Mesenteric fat pad (tissue), 1 donor: ENCODE results near the gene ELP2. TPM values are rescaled to one million over a fixed set of nuclear protein-coding genes. Genes with fewer than 3 reads are reported as not detected.
"Not testable (repeated sequence)": the region's sequence is repeated elsewhere in the genome, so short reads cannot be mapped to it uniquely, and the experiment has no call there.

Source experiments
- DNase-seq: peaks from one replicate; pipeline ENCODE4 v3.0.0-alpha.2; 2020; ENCODE audit warnings: low spot score
- total RNA-seq: library from RNA; stranded (reverse); fragmentation: NEBNext Ultra II Directional; extraction: Animal tissue kit (Norgen Biotek cat#: 25700); gene quantifications from one replicate; pipeline ENCODE4 v1.2.1, GENCODE V29; 2021
- donor health status: DM: yes; HTN: yes; CAD: no.

The ELP2 gene
- total RNA-seq, 1 donor from 2014 or later = 71.8 TPM

DNA sequence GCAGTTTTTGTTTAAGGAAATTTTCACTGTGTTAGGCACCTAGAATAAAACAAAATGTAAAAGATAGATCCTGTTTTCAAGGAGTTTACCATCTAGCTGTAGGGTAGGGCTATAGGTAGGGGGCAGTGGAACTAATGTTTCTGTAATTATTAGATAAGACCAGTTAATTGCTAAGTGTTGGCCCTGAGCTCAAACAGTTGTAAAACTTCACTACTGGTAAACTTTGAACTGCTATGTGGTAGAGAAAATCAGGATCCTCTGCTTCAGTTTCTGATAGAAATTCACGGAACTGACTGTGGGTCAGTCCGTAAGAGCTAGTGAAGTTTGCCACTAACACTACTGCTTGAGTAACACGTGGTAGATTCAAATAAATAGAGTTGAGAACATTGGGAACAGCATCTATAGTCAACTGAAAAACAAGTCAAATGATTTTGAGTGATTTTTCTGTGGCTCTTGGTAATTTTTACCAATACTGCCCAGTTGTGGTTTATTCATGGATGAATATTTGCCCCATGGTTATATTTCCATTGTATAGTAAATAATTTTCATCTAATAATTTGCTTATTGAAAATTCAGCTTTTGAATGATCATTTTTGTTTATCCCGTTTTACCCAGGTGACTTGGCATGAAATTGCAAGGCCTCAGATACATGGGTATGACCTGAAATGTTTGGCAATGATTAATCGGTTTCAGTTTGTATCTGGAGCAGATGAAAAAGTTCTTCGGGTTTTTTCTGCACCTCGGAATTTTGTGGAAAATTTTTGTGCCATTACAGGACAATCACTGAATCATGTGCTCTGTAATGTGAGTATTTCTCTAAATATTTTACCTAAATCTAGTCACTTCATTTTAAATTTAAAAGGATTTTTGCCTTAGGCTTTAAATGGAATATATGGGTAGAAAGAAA is 26.4 kb downstream of the ELP2 start:
- DNase-seq = no peak

DNA sequence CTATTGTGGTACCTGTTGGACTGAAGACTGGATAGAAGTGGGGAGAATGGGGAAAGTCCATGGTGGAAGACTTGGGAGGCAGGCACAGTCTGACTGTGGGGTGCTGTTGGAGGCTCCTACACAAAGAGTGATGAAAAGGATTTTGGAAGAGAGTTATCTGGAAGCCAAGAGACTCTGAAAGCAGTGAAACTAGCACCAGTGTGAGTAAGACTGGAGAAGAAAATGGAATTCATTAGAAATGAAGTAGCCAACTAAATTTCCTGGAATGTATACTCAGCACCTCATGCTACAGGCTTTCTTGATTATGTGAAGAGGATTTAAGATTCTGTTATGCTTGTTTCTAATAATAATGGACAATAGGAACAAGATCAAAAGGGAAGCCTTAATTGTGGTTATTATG is 27.7 kb downstream of the ELP2 start:
- no peak for DNase-seq

DNA sequence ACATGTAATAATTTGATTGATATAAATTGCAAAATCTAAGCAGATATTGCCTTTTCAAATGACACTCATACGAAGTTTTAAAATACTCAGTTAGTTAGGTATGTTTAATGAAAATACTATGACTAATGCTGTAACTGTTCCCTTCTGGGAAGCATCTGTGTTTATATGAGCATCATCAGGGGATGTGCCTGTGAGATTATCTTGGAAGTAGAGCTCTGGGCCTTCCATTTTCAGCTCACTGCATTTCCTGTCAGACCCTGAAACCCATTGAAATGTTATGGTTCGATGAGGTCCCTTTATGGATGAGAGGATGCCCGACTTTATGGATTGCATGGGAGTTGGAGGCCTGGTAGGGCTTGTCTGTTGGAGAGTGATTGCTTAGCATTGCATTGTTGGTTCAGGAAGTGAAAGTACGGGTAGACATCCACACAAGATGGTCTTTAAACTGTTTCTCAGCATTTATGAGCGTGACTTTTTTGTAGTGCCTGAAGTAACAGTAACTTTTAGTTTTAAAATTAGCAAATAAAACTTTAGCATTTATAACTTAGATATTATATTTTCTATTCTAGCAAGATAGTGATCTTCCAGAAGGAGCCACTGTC is 28.7 kb downstream of the ELP2 start:
- DNase-seq = no peak

DNA sequence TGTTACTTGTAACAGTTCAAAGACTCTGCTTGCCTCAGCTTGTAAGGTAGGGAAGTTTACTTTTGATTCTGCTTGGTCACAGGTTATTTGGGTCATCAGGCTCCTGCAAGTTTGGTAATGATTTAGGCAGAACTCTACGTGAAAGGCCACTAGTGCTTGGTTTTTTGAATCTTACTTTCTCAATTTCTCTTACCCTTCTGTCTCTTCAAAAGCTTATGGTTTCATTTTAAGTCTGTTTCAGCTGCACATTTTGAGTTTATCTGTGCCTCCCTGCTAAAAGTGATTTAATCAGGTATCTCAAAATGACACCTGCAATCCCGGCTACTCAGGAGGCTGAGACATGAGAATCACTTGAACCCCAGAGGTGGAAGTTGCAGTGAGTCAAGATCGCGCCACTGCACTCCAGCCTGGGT is 31.3 kb downstream of the ELP2 start:
- DNase-seq = no peak

DNA sequence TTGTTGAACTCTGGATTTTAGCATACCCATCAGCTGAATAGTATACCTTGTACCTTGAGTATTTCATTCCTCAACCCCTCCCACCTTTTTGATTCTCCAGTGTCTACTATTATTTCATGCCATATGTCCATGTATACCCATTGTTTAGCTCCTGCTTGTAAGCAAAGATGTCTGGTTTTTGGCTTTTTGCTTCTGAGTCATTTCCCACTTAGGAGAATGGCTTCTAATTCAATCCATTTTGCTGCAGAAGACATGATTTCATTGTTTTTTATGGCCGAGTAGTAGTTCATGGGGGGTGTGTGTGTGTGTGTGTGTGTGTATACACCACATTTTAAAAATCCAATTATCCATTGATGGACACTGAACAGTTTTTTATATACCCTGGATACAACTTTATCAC is 33.3 kb downstream of the ELP2 start:
- DNase-seq = no peak

DNA sequence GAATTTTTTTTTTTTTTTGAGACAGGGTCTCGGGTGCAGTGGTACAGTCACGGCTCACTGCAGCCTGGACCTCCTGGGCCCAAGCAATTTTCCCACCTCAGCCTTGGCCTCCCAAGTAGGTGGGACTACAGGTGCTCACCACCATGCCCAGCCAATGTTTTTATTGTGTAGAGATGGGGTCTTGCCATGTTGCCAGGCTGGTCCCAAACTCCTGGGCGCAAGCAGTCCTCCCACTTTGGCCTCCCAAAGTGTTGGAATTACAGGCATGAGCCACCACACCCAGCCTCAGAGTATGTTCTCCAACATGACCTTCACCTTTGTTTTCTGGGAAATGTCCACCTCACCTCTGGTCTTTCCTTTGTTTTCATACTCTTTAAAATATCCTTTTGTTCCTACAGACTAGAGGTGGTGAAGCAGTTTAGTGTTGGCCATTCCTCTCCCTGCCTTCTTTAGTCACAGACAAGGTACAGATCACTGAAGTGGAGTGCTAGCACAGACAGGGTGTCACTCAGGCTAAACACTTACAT is 38.1 kb downstream of the ELP2 start:
- peak; percentile 60 for DNase-seq

DNA sequence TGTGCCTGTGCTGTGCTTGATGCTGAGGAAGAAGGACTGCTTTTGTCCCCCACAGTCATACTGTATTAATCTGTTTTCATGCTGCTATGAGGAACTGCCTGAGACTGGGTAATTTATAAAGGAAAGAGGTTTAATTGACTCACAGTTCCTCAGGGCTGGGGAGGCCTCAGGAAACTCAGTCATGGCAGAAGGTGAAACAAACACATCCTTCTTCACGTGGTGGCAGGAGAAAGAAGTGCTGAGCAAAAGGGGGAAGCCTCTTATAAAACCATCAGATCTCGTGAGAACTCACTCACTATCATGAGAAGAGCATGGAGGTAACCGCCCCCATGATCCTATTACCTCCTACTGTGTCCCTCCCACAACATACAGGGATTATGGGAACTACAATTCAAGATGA is 38.6 kb downstream of the ELP2 start:
- DNase-seq = not testable (repeated sequence)

DNA sequence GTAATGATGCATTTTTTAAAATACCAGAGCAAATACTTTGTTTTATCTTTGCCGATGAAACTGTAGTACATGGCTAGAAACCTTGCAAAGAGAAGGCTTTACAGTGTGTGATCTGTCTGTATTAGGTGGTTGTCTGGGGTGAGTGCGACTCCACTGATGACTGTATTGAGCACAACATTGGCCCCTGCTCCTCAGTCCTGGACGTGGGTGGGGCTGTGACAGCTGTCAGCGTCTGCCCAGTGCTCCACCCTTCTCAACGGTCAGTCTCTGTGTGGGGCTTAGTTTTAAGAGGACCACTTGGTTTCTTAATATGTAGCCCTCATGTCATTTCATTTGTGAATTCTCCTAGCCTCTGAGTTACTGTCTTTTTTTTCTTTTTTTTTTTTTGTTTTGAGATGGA is 40.2 kb downstream of the ELP2 start:
- DNase-seq = peak; percentile 62

DNA sequence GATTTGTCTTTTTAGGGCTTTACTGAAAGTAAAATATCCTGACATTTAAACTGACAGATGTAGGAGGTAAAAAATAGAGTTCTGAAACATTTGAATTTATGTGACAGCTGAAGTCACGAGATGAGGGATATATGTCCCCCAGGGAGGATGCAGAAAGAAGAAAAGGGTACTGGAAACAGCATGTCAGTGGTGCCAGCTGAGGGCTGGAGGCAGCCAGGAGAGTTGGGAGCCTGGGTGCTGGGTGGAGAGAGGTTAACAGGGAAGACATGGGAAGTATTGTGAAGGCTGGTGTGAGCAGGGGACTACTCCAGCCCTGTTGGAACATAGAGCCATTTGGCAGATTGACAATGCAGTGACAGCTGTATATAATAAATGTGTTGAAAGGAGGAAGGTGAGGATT is 45.8 kb downstream of the ELP2 start:
- DNase-seq = peak; percentile 45

DNA sequence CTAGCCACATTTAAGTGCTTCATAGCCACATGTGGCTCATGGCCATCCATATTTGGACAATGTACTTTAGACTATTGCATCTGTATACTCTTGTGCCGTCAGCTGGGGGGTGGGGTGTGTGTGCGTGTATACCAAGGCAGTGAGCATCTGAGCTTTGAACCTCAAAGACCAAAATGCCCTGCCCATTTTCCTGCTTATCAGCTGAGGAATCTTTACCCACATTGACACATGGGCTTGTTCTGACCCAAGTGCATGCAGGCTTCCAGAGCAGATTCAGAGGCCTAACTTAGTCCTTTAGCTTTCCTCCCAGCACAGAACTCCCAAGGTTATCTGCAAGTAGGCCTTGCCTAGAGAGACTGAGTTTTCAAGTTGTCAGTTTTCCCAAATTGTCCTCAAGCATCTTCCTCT is 46.5 kb downstream of the ELP2 start:
- no peak for DNase-seq

DNA sequence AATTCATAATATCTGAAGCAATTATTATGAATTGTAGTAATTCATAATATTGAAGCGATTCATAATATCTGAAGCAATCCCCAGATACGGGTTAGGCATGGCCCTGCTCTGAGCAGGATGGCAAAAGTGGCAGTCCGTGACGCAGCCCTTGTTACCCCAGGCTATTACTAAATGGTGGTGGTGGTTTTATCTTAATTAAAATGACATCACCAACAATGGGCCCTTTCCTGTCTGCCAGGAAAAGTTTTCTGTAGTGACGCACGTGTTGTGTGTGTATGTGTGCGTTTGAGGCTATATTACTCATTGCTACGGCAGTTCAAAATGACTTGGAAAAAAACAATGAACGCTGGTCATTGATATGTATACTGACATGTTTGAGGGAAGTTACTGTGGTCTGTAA is 47.0 kb downstream of the ELP2 start:
- no peak for DNase-seq

DNA sequence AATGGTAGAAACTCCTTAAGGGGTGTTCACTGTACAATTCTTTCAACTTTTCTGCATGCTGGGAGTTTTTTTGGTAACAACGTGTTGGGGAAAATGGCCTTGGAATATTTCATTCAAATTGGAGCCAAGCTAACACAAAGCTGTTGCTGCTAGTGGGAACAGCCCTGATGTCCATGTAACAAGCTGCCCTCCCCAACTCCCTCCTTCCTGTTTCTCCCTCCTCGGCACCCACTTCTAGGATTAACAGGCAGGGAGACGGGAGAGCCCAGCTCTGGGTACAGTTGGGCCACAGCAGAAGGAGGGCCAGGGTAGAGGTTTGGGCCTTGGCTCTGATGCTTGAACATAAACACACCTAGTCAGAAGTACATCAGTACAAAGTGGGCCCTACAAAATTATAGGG is 48.2 kb downstream of the ELP2 start:
- DNase-seq = no peak

DNA sequence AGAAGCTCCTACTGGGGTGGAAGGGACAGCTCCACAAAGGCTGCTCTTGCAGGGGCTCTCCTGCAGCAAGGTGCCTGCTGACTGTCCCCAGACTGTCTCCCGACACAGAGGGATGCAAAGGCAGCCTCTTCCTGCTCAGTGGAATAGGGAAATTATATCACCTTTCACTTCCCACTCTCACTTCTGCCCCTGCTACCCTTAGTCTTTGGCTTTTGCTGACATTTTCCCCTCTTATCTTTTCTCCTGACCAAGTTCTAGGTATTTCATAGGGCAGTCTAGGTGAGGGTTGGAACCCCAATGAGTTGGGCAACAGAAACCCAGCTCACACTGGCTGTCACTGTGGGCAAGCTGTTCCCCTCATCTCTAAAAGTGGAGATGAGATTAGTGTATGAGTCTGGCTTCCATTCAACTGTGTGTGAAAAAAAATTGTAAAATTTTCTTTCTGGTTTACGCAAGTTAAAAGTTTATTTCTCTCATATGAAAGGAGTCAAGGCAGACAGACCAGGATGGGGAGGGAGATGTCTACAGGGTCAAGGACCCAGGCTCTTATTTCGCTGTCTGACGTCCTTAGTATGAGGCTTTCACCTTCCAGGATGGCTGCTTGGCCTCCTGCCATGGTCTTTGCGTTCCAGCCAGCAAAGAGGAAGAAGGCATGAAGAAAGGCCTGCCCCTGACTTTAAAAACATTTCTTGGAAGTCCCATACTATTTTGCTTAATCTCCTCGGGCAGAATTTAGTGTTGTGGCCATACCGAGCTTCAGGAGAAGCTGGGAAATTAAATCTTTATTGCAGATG is 50.1 kb downstream of the ELP2 start:
- peak; percentile 89 for DNase-seq

DNA sequence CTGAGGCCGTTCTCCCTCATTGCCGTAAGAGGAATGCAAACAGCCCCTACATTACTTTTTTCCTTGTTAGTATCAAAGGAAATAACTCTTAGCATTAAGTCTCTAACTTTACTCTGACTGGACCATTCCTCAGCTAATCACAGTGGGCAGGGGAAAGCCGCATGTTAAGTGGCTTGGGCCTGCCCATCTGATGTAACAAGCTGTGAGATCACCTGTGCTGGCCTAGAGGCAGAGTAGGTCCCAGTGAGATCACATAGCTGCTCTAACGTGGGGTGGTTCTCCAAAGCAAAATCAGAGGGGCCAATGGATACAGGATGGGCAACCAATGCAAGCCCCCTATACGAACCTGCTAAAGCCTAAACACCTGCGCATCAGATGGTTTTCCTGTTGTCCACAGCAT is 51.7 kb downstream of the ELP2 start:
- DNase-seq = peak; percentile 60

DNA sequence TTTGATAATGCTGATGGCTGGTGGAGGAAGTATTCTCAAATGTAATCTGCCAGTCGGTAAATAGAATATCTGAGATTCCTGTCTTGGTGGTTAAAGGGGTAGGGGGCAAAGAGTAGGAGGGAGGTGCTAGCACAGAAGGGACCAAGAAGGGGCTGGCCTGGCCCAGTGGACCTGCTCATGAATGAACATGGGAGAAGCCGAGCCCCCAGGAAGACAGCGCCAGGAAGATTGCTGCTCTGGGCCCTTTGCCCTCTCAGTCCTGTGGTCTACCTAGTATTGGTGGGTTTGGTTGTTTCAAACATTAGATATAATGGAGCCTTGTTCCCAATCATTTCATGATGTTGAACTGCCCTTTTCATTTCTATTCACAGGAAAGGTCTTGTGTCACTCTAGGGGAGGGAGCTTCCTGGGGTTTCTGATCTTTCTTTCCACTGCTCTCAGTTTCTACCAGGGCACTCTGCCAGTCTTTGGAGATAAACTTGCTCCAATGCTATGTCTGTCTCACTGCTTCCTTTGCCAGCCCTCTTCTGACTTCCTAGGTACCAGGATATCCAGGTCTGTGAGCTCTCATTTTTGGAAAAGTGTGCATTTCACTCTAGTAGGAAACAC is 52.3 kb downstream of the ELP2 start:
- peak; percentile 72 for DNase-seq

DNA sequence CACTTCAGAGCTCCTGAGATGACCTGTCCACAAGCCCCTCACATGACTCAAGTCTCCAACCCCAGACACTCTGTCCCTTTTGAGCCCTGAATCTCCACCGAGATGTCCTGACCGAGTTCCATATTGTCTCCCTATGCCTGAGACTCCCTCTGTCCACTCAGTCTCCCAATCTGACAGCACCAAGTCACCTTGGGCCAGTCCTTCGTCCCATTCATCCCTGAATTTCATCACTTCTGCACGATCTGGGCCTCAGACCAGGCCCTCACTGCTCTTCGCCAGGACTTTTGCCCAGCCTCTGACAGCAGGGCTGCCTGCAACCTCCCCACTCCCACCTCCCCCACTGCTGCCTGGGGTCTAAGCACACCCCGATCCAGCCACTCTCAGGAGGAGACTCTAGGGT is 53.3 kb downstream of the ELP2 start:
- DNase-seq = peak; percentile 45

DNA sequence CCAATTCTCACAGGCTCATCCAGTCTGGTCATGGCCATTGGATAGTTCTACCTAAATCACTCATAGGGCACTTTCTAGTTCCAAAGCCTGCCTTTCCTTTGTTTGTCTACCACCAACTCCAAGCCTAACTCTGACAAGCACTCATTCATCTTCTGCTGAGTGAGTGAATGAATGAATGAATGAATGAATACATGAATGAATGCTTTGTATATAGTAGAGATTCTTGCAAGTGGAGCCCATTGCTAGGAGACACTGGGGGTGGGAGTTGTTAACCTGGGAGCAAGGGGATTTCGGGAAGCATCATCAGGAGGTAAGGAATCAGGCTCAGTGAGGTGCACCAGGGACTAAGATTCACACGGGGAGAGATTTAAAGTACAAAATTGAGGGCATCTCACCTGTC is 54.3 kb downstream of the ELP2 start:
- no peak for DNase-seq

DNA sequence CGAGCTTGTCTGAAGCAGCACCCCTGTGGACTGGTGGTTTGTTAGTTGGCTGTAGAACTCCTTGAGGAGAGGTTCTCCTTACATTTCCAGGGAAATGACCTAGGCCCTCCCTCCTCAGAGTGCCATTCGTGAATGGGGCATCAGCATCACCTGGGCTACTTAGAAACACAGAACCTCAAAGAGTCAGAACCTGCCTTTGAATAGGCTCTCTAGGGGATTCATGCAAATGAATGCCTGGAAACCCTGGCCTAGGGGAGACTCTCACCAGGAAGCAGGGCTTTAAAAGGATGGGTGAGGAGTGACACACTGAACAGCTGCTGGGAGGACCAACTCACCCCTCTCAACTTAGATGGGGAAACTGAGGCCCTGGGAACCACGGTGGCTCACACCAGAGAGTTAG is 55.5 kb downstream of the ELP2 start:
- peak; percentile 12 for DNase-seq

DNA sequence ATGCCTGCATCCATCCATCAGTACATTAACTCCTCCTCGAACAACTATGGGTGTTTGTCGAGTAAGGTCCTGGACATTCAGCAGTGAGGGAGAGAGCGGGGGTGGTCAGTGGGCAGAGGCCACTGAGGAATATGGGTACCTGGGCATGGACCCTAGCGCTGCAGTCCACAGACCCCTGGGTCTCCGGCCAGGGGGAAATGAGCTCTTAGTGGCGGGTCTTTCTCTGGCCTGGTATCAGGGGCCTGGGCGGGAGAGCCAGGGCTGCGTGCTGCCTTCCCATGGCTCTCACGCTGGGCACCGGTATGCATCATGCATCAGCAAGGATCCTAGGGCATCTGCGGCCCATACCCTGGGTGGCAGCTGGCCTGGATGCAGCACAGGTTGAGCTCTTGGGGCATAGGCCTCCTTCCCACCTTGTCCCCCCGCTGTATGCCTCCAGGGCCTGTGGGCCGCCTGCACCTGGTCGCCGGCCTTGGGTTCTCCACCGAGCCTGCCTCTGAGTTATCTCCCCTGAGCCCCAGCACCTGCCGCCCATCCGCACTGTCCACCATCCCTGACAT is 56.3 kb downstream of the ELP2 start:
- peak; percentile 39 for DNase-seq

DNA sequence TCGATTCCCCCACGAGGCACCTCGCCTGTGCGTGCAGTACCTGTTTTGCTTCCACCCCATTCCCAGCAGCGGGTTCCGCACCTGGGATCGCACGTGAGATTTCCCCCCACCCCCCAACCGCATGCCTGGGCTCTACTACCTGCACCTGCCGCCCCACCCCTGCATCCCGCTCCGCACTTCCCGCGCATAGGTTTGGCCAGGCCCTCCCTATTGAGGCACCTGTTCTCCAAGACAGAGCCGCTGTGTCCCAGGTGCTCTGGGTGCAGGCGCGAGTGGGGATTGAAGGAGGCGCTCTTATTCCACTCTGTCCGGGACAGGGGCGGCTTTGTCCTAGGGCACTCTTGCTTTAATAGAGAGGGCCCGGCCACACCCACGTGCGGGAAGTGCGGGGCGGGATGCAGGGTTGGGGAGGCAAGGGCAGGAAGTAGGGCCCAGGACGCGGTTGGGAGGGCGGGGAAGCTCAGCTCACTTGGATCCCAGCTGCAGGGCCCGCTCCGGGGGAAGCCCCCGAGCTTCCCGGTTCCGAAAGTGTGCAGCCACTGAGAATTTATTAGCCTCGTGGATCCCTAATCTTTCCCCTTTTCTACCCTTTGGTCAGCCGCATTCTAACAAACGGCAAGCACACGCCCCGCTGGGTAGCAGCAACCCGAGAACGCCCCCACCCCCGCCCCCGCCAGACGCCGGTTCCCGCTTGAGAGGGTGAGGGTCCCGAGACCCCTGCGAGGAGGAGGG is 56.9 kb downstream of the ELP2 start:
- peak; percentile 89 for DNase-seq
